Stimulated activated CD4-positive, alpha-beta T cell treated with anti-CD3 and anti-CD28 coated beads, Interleukin-1b, Interleukin-23, amount 100 ng/mL, for 48 hours (primary cell): Measurements from ENCODE around the gene MGAT4A.

ENCODE experiments used
- DNase-seq: peaks from one replicate; pipeline ENCODE4 v3.0.0-alpha.2; 2020

Gene MGAT4A

GRCh38 chr2:98731041-98731893, at the start of gene MGAT4A:
Gene MGAT4A (minus strand): TSS chr2:98731132. CDS start chr2:98726332, 4,800 bp downstream.
- peak; percentile 72 for DNase-seq

GRCh38 chr2:98778741-98779483, 48.0 kb upstream of the MGAT4A start:
- DNase-seq: no peak

DNA sequence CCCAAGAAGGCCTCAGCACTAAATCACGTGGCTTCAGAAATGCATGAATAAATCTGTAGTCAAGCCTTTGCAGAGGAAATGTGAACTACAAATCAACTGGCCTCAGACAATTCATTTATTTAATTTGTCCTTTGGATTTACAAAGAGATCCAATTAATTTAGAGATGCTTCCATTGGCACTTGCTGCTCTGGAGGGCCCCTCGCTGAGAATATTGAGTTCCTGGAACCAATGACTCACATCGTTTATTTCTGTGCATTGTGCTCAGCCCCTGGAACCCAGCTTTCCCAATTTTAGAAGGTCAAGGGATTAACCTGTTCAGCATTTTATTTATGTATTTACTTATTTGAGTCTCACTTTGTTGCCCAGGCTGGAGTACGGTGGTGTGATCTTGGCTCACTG, 47.2 kb upstream of the MGAT4A start:
- DNase-seq: no peak

- no peak for DNase-seq
These were observed 46.8 kb upstream of the MGAT4A start for GRCh38 chr2:98777710-98778109.

- DNase-seq: no peak
These were observed 46.1 kb upstream of the MGAT4A start for GRCh38 chr2:98777076-98777475.

DNA sequence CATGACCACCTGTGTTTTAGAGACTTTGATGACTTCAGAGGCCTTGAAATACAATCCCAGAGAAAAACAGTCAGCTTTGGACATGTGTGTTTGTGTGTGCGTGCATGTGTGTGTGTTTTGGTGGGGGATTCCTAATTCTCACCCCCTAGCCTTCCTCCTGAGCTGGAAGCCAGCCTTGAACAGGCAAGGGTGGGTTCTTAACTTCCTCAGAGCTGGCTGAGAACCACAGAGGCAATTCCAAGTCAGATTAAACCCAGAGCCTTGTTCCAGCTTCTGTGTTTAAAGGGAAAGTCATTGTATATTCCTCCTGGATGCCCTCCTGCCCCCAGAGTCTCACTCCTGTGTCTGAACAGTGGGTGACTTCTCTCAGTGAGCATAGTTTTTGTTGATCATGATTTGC, 45.2 kb upstream of the MGAT4A start:
- no peak for DNase-seq

- no peak for DNase-seq
These were observed 44.4 kb upstream of the MGAT4A start for GRCh38 chr2:98775146-98775986.

- no peak for DNase-seq
These were observed 43.0 kb upstream of the MGAT4A start for GRCh38 chr2:98773907-98774306.

- DNase-seq: no peak
These were observed 42.2 kb upstream of the MGAT4A start for GRCh38 chr2:98773169-98773568.

DNA sequence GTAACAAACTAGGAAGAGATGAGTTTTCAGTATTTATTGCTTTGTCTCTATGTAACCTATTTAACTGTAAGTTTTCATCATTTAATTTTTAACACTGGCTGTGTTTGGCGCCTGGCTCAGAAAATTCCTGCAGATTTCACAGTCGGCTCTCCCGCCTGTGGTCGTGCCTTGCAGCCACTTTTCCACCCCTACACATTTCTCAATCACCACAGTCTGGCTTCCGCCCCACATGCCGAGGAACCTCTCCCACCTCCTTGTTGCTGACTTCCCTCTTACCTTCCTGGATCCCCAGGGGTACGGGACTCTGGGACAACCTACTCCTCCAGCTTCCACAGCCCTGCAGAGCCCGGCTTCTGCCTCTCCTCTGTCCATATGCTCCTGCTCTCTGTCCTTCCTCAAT, 41.6 kb upstream of the MGAT4A start:
- no peak for DNase-seq

DNA sequence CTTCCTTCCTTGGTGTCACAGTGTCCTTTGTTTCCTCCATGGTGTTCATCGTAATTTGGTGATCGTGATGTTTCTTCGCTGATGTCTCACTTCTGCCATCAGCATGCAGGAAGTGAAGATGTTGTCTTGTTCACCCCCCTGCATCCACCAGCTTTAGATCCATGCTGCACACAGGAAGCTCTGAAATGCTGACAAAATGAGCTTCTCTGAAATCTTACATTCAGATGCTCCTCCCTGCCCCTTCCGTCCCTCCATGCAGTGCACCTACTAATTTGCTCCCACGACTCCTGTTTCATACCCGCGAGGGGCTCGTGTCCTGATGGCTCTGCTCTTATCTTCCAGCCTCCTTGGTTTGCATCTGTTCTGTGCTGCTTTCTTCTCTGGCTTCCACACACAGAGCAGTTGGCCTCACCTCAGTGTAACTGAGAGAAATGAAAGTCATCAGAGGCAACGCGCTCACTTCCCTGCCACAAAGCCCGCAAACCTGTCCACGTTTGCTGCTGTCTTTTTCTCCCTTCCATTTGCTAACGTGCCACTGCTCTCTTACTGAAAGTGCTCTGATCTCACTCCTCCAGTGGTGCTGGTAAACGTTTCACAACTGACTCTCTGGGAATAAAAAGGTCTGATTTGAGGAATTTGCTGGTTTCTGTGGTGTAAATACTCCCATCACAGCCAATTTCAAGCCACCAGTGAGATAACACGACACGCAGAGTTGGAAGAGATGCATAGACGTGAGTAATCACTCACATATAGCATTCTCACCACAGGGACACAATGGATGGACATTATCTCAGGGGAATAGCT, 41.0 kb upstream of the MGAT4A start:
- peak; percentile 69 for DNase-seq

GRCh38 chr2:98771264-98771663, 40.3 kb upstream of the MGAT4A start:
- DNase-seq: no peak

DNA sequence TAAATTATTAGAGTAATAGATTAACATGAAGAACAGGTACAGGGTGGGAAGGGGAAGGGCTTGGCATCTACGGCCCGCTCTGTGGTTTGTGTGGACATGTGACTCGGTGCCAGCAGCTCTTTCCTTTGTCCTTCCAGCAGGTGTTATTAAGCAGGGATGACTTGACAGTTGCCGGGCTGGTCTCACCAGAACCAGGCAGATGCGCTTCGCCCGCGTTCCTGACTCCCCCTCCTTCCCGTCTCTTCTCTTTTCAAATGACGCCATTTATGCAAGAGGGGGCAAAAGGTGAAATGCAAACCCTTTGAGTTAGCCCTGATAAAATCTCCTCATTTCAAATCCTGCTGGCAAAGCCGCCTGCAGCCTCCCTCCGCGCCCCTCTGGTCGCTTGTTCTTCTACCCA, 38.9 kb upstream of the MGAT4A start:
- DNase-seq: no peak

- no peak for DNase-seq
These were observed 38.2 kb upstream of the MGAT4A start for GRCh38 chr2:98769114-98769476.

DNA sequence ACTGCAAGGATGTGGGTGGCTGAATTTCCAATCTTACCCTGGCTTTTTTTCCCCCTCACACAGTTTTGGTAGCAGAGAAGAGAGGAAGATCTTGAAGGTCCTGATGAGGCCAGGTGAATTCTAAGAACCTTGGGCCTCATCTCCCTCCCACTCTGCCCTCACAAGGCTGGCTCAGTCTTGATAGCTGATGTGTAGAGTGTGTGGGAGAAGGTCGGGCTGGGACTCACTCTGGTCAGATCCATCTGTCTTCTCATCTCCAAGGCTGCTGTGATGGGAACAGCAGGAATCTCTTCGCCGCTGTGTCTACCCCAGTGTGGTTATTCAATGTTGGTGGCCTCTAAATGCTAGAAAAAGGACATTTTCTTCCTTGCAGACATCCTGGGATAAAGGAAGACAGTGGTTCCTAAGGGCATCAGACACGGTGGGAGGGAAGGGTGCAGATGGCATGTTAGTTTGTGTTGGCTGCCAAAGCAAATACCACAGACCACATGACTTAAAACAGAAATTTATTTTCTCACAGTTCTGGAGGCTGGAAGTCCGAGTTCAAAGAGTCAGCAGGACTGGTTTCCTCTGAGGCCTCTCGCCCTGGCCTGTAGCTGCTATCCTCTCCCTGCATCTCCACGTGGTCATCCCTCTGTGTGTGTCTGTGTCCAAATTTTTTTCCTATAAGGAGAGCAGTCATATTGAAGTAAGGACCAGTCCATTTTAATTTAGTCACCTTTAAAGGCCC, 37.6 kb upstream of the MGAT4A start:
- peak; percentile 22 for DNase-seq

GRCh38 chr2:98764499-98764898, 33.6 kb upstream of the MGAT4A start:
- no peak for DNase-seq

DNA sequence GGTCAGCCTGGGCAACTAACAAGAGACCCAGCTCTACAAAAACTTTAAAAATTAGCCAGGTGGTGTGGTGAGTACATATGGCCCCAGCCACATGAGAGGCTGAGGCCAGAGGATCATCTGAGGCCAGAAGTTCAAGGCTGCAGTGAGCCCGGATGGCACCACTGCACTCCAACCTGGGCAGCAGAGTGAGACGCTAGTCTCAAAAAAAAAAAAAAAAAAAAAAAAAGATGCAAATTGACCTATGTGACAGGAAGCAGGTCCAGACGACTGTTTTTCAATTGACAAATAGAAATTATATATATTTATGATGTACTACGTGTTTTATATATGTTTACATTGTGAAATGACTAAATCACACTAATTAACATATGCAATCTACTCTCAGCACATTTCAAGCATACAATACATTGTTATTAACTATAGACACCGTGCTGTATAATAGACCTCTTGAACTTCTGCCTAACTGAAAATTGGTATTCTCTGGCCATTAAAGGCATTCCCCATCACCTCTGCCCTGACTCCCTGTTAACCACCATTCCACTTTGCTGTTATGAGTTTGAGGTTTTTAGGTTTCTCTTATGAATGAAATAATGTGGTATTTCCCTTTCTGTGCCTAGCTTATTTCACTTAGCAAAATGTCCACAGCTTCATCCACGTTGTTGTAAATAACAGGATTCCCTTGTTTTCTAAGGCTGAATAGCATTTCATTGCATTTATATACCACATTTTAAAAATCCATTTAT, 32.4 kb upstream of the MGAT4A start:
- DNase-seq: no peak

- DNase-seq: no peak
These were observed 31.0 kb upstream of the MGAT4A start for GRCh38 chr2:98761909-98762308.

DNA sequence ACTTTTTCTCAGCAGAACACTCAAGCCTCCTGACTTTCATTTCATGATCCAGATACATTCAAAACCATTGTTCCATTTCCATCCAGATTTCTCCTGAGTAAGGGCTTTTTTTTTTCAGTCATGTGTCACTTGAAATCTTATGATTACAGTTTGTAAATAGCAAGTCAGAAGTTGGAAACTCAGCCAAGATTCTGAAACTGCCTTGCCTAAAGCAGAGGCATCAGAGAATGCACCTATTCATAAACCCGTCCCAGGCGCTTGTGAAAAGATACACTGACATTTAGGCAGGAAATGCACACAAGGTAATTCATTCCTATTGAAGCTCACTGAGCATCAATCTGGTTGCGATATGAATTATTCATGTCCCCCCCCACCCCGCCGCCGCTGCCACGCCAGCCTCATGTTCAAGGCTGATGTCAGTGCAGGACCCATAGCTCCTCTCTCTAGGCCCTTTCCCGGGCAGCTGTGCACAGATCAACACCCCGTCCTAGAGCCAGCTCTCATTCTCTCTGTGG, 30.4 kb upstream of the MGAT4A start:
- peak; percentile 79 for DNase-seq

GRCh38 chr2:98759827-98760625, 29.1 kb upstream of the MGAT4A start:
- DNase-seq: no peak
